HG02763 (cell line): ENCODE measurements around the gene RAB12.
A peak's percentile ranks its signal among the peaks of the same experiment; 100 is the strongest.
"Not testable (repeated sequence)": the region's sequence is repeated elsewhere in the genome, so short reads cannot be mapped to it uniquely, and the experiment has no call there.

ENCODE experiments used
- ATAC-seq: cut with Tn5 transposase; IDR thresholded peaks from one replicate; pipeline ENCODE4 v1.9.1; 2021; ENCODE audit warnings: mild to moderate bottlenecking, moderate library complexity; ENCODE audit not compliant: unreplicated experiment

RAB12 gene, protein sequence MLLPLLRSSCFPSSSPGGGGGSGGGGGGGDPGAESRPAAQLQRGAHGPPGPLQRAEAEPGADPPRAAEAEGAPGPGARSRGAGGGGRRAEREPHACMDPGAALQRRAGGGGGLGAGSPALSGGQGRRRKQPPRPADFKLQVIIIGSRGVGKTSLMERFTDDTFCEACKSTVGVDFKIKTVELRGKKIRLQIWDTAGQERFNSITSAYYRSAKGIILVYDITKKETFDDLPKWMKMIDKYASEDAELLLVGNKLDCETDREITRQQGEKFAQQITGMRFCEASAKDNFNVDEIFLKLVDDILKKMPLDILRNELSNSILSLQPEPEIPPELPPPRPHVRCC

DNA sequence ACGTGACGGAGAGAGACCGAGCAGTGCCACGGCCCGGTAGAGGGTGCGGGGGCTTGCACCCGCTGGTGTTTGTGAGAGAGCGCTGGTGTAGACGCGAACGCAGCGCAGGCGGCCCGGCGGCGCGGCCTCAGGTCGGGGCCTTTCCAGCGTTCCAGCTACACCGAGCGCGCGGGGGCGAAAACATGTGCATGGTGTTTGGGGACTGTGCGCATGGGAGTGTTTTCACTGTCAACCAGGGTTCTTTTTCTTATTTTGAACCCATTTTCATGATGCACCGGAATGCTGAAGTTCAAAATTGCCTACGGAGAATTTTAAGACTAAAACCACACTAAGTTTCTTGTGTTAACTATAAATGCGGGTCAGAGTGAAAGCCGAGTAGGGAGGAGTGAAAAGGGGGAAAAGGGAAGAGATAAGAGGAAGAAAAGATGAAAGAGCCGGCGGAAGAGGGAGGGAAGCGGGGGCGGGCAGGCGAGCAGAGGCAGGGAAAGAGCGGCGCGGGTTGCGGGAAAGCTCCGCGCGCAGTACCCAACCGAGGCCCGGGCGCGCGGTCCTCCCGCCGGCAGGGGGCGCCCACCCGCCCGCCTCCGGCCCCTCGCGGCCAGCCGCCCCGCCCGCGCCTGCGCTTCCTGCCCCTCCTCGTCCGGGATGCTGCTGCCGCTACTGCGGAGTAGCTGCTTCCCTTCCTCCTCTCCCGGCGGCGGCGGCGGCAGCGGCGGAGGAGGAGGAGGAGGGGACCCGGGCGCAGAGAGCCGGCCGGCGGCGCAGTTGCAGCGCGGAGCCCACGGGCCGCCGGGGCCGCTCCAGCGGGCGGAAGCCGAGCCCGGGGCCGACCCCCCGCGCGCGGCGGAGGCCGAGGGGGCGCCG lies at the start of gene RAB12:
Gene RAB12 (plus strand): TSS at position 643 of the 864 bp plus-strand sequence. CDS start 3 bp downstream, at position 646.
- ATAC-seq = peak; percentile 69

DNA sequence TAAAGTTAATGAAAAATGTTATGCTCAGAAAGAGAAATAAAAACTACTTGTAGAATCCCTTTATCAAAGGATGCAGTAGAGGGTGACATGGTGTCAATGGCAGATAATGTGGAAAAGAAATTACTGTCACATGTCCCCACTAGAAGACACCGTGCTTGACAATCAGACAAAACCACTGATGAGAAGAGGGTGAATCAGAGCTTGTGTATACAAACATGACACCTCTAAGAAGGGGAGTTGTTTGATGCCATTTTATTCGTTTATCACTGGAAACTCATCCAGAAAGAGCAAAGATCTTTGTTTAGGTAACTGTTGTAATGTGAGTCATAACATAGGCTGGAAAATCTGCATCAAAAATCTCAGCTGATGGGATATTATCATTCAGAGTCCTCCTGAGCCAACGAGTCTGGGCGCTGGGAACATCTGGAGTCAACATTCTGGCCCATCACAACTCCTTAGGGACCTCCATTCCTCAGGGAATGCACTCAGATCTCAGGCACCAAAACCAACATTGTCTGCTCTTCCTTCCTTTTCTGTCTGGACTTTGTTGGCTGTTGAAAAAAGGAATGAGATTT lies 49.5 kb upstream of the RAB12 start:
- no peak for ATAC-seq

DNA sequence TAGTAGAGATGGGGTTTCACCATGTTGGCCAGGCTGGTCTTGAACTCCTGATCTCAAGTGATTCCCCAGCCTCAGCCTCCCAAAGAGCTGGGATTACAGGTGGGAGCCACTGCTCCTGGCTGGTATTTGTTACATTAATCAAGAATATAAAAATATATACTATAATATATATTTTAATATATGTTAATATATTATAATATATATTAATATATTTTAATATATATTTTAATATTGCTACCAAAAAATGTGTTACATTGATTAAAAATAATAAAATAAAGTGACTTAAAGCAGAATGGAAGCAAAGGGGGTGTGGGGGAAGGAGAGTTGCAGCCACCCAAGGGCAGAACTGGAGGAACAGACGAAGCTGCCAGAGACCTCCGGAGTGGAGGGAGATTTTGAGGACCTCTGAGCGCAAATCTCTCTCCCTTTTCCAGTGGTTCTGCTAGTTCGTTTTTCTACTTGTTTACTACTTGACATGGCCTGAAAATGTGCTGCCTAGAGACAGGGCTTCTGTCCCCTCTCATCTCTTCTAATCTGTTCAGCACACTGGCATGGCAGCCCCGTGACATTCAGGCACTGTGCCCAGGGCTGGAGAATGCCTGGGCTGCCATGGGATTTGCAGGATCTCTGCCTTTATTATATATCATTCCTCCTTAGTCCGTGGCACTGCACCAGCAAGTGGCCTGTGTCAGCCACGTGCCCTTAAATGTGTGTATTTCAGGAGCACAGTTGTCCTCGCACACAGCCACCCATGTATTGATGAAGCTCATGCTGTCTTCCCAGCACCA lies 47.9 kb upstream of the RAB12 start:
- no peak for ATAC-seq

DNA sequence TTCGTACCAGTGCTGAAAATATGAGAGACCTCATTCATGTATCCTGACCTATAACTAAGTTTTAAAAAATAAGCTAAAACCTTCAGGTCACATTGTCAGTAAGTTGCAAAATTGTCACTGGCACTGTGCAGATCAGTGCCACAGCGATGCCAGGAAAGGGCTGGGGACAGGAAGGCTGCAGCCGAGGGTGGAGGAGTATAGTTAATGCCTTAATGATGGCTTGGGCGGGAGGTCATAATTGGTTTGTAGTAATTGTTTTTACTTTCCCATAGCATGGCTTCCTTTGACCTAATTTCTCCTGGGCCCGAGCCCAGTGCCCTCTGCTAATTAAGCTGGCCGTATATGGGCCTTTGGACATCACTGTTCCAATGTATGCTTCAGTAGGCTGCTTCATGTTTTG lies 47.2 kb upstream of the RAB12 start:
- no peak for ATAC-seq

DNA sequence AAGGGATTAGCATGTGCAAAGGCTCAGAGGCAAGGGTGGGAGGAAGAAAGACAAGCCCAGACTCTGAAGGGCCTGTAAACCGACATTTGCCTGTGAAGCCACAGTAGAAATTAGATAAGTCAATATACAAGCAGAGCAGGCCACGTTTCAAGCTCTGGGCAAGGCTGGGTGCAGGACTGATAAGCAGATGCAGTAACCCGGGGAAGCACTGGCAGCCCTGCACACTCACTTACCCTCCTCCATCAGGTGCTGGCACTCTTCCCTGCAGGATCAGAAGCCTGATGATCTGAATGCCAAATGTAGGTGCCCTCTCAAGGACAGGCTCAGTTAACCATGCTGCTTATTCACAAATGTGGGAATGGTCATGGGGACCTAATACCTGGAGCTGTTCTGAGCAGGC lies 46.3 kb upstream of the RAB12 start:
- ATAC-seq = no peak

DNA sequence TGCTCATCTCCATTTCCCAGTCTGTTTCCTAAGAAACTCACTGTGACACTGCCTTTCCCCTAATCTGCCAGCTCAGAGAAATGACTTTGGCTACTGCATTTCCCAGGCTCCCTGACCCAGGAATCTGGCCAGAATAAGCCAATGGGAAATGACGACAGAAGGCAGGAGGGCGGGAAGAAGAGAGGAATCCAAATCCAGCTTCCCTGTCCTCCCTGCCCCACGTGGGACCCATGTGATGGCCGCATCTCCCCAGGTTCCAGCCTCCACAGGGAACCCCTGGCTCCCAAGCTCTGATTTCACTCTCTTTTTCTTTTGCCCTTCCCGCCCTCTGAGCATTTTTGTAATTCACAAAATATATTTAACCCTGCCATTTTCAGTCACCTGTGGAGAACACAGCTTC lies 37.8 kb upstream of the RAB12 start:
- no peak for ATAC-seq

DNA sequence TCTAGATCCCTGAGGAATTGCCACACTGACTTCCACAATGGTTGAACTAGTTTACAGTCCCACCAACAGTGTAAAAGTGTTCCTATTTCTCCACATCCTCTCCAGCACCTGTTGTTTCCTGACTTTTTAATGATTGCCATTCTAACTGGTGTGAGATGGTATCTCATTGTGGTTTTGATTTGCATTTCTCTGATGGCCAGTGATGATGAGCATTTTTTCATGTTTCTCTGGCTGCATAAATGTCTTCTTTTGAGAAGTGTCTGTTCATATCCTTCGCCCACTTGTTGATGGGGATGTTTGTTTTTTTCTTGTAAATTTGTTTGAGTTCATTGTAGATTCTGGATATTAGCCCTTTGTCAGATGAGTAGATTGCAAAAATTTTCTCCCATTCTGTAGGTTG lies 35.5 kb upstream of the RAB12 start:
- not testable (repeated sequence) for ATAC-seq

DNA sequence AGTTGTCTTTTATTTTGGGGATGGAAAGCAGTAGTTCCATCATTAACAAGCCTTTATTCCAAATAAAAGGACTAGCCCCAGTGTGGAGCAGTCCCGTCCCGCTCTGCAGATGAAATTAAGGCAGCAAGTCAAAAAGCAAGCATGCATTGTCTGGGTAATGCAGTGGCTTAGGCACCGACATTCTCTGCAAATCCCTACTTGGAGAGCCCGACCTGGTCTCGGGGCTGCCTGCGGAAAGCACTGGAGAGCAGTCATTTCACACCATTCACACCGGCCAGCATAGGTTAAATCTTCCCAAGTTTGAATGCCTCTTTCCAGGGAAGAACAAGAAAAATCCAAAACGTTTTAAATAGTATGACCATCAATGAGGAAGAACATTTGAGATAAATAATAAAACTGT lies 24.4 kb upstream of the RAB12 start:
- ATAC-seq = no peak

DNA sequence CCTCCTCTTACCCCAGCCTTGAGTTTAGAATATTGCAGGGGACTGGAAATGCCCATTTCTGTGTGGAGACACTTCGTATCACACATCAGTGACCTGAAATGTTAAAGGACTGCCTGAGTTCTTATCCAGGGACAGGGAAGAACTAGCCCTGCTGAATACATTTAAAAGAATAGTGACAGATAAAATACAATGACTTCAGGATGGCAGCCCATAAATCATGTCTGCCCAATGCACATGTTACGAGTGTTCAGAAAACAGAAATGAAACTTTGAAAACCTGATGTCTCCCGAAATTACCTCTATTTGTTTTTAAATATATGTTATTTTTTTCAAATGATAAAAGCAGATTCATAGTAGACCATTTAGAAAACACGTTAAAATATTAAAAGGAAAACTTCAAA lies 22.3 kb upstream of the RAB12 start:
- no peak for ATAC-seq

DNA sequence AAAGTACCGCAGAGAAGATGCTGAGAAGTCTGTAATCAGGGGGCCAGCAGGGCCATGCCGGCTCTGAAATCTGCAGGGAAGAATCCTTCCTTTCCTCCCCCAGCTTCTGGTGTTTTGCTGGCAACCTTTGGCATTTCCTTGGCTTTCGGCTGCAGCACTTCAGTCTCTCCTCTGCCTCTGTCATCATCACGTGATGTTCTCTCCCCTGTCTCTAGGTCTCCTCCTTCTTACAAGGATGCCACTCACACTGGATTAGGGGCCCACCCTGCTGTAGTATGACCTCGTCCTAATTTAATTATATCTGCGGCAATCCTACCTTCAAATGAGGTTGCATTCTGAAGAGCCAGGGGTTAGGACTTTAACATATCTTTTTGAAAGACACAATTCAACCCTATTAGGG lies 13.8 kb upstream of the RAB12 start:
- ATAC-seq = no peak

DNA sequence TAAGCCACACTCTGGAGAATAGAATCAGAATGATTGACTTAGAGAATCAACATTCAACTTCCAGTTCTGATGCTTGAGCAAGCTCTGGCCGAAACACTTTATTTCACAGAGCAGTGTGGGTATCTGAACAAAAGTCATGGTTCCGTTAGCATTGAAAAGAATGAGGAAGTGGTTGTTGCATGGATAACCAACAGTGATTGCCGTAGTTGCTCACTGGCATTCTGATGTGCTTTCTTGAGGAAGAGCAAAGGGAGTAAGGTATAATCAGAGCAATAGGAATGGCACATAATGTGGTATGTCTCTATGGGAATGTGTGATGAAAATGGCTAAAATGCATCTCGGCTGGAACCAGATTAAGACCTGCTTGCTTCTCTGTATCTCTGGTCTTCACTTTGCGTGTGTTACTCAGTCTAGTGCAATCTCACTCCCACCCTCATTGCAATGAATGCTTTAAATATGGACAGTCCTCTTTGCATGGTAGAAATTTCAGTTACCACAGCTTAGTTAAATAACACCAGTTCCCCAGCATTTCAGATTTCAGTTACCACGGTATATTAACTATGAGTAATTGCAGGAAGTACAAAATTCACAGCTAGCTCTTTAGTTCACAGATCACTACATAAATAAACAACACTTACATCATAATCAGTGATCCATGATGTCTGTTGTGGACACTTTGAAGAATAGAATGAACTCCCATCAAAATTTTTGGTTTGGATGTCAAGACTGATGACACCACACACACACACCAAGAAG lies 7.8 kb upstream of the RAB12 start:
- ATAC-seq = peak; percentile 69

DNA sequence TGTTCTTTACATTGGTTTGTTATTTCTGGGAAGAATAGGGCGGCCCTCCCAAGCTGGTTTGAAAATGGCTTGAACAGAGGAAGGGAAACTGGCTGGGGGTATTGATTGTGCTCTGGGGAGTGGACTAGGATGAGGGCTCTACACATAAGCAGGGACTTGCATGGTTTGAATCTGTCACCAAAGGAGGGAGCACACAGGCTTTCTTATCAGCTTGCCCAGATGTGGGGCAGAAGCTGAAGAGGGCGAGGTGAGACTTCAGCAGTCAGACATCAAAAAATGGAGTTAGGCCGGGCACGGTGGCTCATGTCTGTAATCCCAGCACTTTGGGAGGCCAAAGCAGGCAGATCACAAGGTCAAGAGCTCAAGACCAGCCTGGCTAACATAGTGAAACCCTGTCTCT lies 7.2 kb upstream of the RAB12 start:
- peak; percentile 8 for ATAC-seq

DNA sequence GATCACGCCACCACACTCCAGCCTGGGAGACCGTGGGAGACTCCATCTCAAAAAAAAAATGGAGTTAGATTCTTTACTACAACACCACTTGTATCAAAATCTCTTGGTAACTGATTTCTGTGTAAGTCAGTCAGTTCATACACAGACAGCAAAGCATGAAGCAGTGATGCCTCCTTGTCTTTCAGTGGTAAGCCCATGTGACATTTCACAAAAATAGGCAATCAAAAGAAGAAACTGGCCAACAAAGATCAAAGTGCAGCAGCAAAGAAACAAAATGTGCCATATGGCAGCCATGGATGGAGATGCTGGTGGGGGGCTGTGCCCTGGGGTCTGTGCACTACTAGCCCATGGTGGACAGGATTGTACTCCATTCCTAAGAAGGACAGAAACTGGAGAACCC lies 6.7 kb upstream of the RAB12 start:
- ATAC-seq = no peak

DNA sequence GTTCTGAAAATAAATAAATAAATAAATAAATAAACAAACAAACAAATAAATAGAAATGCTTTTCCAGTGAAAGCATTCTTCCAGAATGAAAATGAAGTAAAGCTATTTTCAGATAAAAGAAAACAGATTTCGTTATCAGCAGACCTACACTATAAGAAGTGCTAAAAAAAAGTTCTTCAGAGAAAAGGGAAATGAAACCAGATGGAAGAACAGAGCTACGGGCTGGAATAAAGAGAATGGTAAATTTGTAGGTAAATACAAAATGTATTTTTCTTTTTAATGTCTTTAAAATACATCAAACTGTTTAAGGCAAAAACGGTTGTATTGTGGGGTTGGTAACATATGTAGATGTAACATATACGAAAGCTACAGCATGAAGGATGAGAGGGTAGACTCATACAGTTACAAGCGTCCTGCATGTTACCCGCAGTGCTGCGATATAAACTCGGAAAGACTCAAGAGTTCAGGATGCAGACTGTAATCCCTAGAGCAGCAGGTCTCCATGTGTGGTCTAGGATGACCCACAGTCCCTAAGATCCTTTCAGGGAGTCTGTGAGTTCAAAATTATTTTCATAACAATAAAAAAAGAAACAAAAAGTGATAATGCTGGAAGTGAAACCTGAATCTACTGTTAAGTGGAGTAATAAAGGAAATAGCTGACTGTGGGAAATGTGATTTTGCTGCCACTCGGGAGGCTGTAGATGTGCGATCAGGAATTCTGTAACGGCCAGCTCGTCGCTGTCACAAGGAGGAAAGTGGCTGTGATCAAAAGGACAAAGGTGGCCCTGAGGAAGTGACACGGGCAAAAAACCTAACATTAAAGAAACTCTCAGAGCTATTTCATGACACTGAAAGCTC lies 5.3 kb upstream of the RAB12 start:
- no peak for ATAC-seq

DNA sequence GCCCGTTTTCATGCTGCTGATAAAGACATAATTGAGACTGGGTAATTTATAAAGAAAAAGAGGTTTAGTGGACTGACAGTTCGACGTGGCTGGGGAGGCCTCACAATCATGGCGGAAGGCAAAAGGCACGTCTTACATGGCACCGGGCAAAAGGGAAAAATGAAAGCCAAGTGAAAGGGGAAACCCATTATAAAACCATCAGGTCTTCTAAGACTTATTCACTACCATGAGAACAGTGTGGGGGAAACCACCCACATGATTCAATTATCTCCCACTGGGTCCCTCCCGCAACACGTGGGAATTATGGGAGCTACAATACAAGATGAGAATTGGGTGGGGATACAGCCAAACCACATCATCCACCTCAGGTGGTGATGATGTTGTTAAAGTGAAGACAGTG lies 3.3 kb upstream of the RAB12 start:
- ATAC-seq = no peak

DNA sequence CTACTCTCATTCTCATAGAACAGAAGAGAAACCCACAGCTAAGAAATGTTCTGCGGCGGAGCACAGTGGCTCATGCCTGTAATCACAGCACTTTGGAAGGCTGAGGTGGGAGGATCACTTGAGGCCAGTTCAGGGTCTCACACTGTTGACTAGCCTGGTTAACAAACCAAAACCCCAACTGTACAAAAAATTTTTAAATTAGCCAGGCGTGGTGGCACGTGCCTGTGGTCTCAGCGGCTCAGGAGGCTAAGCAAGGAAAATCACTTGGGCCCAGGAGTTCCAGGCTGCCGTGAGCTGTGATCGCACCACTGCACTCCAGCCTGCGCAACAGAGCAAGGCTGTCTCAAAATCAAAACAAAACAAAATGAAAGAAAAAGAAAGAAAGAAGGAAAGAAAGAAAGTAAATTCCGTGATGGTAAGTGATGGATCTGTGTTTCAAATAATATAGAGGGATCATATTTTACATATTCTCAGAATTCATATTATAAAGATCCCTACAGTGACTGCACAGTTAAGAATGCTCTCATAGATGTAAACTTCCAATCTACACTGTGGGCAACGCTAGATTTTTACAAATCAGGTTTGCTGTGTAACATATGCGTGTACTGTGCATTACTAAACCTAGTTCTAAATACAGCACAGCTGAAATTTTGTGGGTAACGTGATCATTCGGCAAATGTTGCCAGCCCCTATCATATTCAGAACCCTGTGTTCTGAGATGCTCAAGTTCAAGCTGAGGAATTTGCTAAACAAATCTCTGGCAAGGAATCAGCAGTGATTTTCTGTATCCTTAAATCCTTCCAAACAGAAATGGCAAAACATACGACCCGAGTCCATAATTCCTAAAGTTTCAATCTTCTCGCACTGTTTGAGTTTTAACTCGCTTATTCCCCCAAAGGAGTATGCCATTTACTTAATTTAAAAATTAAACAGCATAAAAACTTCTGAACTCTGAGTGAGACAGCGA lies 1.2 kb upstream of the RAB12 start:
- no peak for ATAC-seq

DNA sequence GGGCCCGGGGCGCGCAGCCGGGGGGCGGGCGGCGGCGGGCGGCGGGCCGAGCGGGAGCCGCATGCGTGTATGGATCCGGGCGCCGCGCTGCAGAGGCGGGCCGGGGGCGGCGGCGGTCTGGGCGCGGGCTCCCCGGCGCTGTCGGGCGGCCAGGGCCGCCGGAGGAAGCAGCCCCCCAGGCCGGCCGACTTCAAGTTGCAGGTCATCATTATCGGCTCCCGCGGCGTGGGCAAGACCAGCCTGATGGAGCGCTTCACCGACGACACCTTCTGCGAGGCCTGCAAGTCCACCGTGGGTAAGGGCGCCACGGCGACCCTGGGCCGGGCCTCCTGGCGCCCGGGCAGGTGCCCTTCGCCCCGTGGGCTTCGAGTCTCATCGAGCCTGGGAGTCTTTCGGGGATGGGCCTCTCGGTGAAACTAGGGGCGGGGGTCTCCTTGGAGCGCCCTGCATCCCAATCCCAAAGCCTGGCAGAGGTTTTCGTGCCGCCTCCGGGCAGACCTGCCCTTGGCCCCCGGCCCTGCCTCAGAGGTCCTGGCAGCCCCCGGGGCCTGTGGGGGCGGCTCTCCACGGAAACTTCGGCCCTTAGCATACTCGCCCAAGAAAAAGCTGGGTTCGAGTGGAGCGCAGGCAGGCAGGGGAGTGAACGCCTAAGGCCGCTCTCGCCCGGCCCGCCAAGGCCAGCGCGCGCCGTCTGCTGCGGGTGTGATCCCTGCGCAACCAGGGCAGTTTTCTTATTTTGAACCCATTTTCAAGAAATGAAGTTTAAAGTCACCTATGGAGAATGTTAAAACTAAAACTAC lies 622 bp downstream of the RAB12 start:
- ATAC-seq = peak; percentile 14
